NT2/D1 (cell line): Measurements from ENCODE around the gene RNF214.

ENCODE experiments used
- DNase-seq: peaks from one replicate; pipeline ENCODE4 v3.0.0-alpha.2; 2011; ENCODE audit warnings: low read depth, low spot score
- H3K27me3 ChIP-seq: 2 replicates; pipeline ENCODE4 v1.6.0; 2011; ENCODE audit warnings: mild to moderate bottlenecking; ENCODE audit not compliant: insufficient read length, insufficient read depth
- H3K36me3 ChIP-seq: 2 replicates; pipeline ENCODE4 v1.6.1; 2011; ENCODE audit warnings: mild to moderate bottlenecking, low read length, mixed read lengths; ENCODE audit not compliant: insufficient read depth, insufficient read length
- H3K4me1 ChIP-seq: 2 replicates; pipeline ENCODE4 v1.5.1; 2011; ENCODE audit not compliant: insufficient read depth, insufficient read length
- H3K4me3 ChIP-seq: 2 replicates; pipeline ENCODE4 v1.5.1; 2011; ENCODE audit warnings: low read depth; ENCODE audit not compliant: insufficient read length
- H3K9ac ChIP-seq: 2 replicates; pipeline ENCODE4 v1.6.0; 2011; ENCODE audit warnings: low read depth; ENCODE audit not compliant: insufficient read length
- H3K9me3 ChIP-seq: 2 replicates; pipeline ENCODE4 v1.5.1; 2011; ENCODE audit warnings: mild to moderate bottlenecking, low read length; ENCODE audit not compliant: insufficient read depth
- SUZ12 ChIP-seq: IDR thresholded peaks from 2 replicates; pipeline ENCODE4 v1.6.1; 2011; ENCODE audit not compliant: insufficient read length, insufficient read depth; ENCODE audit errors: extremely low read depth
- YY1 ChIP-seq: IDR thresholded peaks from 2 replicates; pipeline ENCODE4 v1.6.1; 2011; ENCODE audit not compliant: insufficient read length, insufficient read depth
- ZNF274 ChIP-seq: IDR thresholded peaks from 2 replicates; pipeline ENCODE4 v1.6.1; 2011; ENCODE audit warnings: mild to moderate bottlenecking, low read depth, low read length

RNF214 gene

DNA sequence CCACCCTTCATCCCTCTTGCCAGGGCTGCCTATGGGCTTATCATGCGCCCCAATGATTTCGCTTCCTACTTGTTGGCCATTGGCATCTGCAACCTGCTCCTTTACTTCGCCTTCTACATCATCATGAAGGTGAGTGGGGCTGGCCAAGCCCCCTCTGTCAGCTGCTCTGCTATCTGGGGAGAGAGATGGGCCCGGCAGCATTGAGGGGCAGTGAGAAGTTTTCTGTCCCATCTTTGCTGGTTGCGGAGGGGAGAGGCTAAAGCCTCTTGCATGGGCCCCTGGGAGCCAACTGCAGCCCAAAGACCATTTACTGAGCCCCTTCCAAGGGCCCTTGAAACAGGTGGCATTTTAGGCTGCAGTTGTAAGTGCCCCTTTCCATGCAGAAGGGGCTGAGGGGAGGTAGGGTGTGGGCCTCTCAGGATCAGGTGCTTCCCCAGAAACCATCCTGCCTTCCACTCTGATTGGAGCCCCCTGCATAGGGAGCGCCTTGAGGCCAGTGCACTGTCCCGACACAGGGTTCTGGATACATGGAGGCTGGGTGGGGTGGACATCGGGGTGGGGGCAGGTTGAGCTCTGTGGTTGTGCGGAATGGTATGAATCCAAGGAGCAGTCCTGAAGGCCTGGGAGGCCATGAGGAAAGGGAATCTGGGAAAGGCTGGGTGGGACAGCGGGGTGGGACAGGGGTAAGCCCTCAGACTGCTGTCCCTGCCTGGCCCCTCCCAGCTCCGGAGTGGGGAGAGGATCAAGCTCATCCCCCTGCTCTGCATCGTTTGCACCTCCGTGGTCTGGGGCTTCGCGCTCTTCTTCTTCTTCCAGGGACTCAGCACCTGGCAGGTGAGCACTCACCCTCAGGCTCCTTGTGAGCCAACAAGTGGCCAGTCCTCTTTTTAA lies 39.1 kb upstream of the RNF214 start:
- Histone ChIP-seq H3K4me3 (no peak overlapping the region), H3K9ac (no peak overlapping the region), H3K27me3 (no peaks in the 10 kb centered on the region), H3K4me1 (peaks cover under 1% of the 10 kb centered on the region), H3K36me3 (peaks cover 78% of the 10 kb centered on the region), H3K9me3 (no peaks in the 10 kb centered on the region)
- DNase-seq = no peak
- TF ChIP-seq YY1 (no peak), ZNF274 (no peak), SUZ12 (no peak)

DNA sequence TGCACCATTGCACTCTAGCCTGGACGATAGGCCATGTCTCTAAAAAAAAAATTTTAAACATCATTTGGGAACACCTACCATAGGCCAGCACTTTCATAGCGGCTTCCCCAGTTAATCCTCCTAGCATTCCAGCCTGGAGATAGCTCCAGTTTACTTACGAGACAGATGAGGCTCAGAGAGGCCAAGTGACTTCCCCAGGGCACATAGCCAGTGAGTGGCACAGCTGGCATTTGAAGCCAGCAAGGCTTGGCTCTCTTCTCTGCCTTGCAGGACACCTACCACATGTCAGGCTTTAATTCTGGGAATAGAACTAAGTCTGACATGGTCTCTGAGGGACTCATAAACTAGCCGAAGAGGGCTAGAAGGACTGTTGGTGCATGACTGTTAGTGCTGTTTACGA lies 38.2 kb upstream of the RNF214 start:
- Histone ChIP-seq H3K27me3 (no peaks in the 10 kb centered on the region), H3K9ac (no peak overlapping the region), H3K36me3 (peaks cover 69% of the 10 kb centered on the region), H3K4me3 (no peak overlapping the region), H3K4me1 (peaks cover 3% of the 10 kb centered on the region), H3K9me3 (no peaks in the 10 kb centered on the region)
- DNase-seq = no peak
- TF ChIP-seq YY1 (no peak), ZNF274 (no peak), SUZ12 (no peak)

- Histone ChIP-seq H3K9ac (no peak overlapping the region), H3K4me1 (peaks cover 5% of the 10 kb centered on the region), H3K36me3 (peaks cover 62% of the 10 kb centered on the region), H3K4me3 (no peak overlapping the region), H3K27me3 (no peaks in the 10 kb centered on the region), H3K9me3 (no peaks in the 10 kb centered on the region)
- TF ChIP-seq YY1 (no peak), ZNF274 (no peak), SUZ12 (no peak)
- no peak for DNase-seq
Measured at GRCh38 chr11:117195258-117195657, 37.2 kb upstream of the RNF214 start.

- H3K9me3 ChIP-seq = no peaks in the 10 kb centered on the region
- H3K36me3 ChIP-seq = peaks cover 63% of the 10 kb centered on the region
- H3K4me3 ChIP-seq = no peak overlapping the region
- H3K4me1 ChIP-seq = peaks cover 6% of the 10 kb centered on the region
- no peak for DNase-seq
- H3K27me3 ChIP-seq = no peaks in the 10 kb centered on the region
- TF ChIP-seq YY1 (no peak), ZNF274 (no peak), SUZ12 (no peak)
- H3K9ac ChIP-seq = no peak overlapping the region
Measured at GRCh38 chr11:117195761-117196160, 36.7 kb upstream of the RNF214 start.

DNA sequence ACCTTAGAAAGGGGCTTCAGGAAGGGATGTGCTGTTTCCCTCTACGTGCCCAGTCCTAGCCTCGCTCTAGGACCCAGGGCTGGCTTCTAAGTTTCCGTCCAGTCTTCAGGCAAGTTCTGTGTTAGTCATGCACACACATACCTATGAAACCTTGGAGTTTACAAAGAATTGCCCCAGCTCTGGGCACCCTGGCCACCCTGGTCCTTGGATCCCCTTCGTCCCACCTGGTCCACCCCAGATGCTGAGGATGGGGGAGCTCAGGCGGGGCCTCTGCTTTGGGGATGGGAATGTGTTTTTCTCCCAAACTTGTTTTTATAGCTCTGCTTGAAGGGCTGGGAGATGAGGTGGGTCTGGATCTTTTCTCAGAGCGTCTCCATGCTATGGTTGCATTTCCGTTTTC lies 35.5 kb upstream of the RNF214 start:
- DNase-seq = no peak
- H3K4me1 ChIP-seq = peaks cover 10% of the 10 kb centered on the region
- H3K27me3 ChIP-seq = no peaks in the 10 kb centered on the region
- no peak for TF ChIP-seq ZNF274
- no peak for TF ChIP-seq YY1
- no peak for TF ChIP-seq SUZ12
- H3K36me3 ChIP-seq = peaks cover 69% of the 10 kb centered on the region
- H3K9ac ChIP-seq = no peak overlapping the region
- H3K9me3 ChIP-seq = no peaks in the 10 kb centered on the region
- no peak overlapping the region for H3K4me3 ChIP-seq

DNA sequence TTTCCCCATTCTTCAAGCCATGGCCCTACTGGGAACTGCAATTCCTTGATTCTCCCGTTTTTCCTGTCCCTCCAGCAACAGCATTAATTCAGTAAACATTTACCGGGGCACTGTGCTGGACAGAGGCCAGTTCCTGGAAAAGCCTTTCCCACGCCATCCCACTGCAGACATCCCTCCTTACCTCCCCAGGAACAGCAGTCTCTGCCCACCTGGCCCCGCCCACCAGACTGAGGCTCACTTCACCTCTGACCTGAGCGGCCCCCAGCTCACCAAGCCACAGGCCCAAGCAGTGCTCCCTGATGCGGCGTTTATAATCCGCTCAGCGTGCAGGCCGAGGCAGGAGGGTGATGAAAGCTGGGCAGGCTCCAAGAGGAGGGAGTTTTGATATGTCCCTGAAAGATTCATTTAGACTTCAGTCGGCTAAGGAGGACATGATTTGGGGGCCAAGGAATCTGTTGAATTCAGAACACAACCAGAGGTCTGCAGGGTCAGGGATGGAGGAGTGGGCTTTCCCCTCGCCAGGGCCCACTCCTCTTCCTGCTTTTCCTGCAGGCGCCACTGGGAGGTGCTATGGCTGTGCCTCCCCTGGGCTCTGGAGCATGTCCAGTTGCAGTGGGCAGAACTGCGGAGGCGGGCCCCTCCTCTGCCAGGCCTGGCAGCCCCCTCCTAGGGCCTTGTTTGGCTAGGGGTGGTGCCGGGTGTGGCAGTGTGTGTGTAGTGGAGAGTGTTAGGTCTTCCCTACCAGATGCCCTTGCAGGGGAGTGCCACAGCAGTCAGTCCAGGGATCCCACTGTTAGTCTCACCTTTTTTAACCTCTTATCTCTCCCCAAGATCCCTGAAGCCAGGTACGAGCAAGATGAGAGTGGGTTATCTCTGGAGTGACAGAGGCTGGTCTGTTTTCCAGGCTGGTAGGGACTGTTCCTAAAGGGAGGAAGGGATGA lies 34.7 kb upstream of the RNF214 start:
- H3K27me3 ChIP-seq = no peaks in the 10 kb centered on the region
- no peaks in the 10 kb centered on the region for H3K9me3 ChIP-seq
- H3K36me3 ChIP-seq = peaks cover 69% of the 10 kb centered on the region
- no peak overlapping the region for H3K4me3 ChIP-seq
- TF ChIP-seq ZNF274 = no peak
- TF ChIP-seq YY1 = no peak
- no peak overlapping the region for H3K9ac ChIP-seq
- DNase-seq = peak; percentile 50
- peaks cover 10% of the 10 kb centered on the region for H3K4me1 ChIP-seq

GRCh38 chr11:117198613-117199012 lies 33.9 kb upstream of the RNF214 start:
- H3K4me1 ChIP-seq = peaks cover 10% of the 10 kb centered on the region
- peak overlapping the region; percentile 38 for H3K9ac ChIP-seq
- DNase-seq = no peak
- no peak for TF ChIP-seq YY1
- no peak for TF ChIP-seq ZNF274
- TF ChIP-seq SUZ12 = no peak
- H3K9me3 ChIP-seq = no peaks in the 10 kb centered on the region
- H3K4me3 ChIP-seq = peak overlapping the region; percentile 9
- peaks cover 72% of the 10 kb centered on the region for H3K36me3 ChIP-seq
- H3K27me3 ChIP-seq = no peaks in the 10 kb centered on the region
